ENCODE measurements around the gene PAX5.

Gene PAX5

GRCh38 chr9:36932198-36932597 lies 101.9 kb downstream of the PAX5 start:
- DNase-seq (ENCODE audit: low spot score): no peak

GRCh38 chr9:36930941-36931340 lies 103.1 kb downstream of the PAX5 start:
- DNase-seq (ENCODE audit: low spot score): no peak

- no peak for DNase-seq (ENCODE audit: low spot score)
Observed at GRCh38 chr9:36929350-36929675, 104.8 kb downstream of the PAX5 start.

- no peak for DNase-seq (ENCODE audit: low spot score)
Observed at GRCh38 chr9:36928670-36929349, 105.3 kb downstream of the PAX5 start.

GRCh38 chr9:36928210-36928609 lies 105.9 kb downstream of the PAX5 start:
- no peak for DNase-seq (ENCODE audit: low spot score)

GRCh38 chr9:36924757-36925432 lies 109.2 kb downstream of the PAX5 start:
- no peak for DNase-seq (ENCODE audit: low spot score)

GRCh38 chr9:36924071-36924470 lies 110.0 kb downstream of the PAX5 start:
- DNase-seq (ENCODE audit: low spot score): no peak

- DNase-seq (ENCODE audit: low spot score): no peak
Observed at GRCh38 chr9:36923025-36923625, 110.9 kb downstream of the PAX5 start.

- DNase-seq (ENCODE audit: low spot score): no peak
Observed at GRCh38 chr9:36922548-36922947, 111.5 kb downstream of the PAX5 start.

GRCh38 chr9:36914212-36914577 lies 119.9 kb downstream of the PAX5 start:
- DNase-seq (ENCODE audit: low spot score): no peak

- DNase-seq (ENCODE audit: low spot score): no peak
Observed at GRCh38 chr9:36913393-36914211, 120.5 kb downstream of the PAX5 start.

GRCh38 chr9:36912620-36913019 lies 121.4 kb downstream of the PAX5 start:
- no peak for DNase-seq (ENCODE audit: low spot score)

GRCh38 chr9:36911601-36912412 lies 122.3 kb downstream of the PAX5 start:
- DNase-seq (ENCODE audit: low spot score): no peak

- no peak for DNase-seq (ENCODE audit: low spot score)
Observed at GRCh38 chr9:36911037-36911436, 123.0 kb downstream of the PAX5 start.

- DNase-seq (ENCODE audit: low spot score): no peak
Observed at GRCh38 chr9:36906492-36906891, 127.6 kb downstream of the PAX5 start.

GRCh38 chr9:36905101-36906066 lies 128.7 kb downstream of the PAX5 start:
- DNase-seq (ENCODE audit: low spot score): no peak

- no peak for DNase-seq (ENCODE audit: low spot score)
Observed at GRCh38 chr9:36903541-36904435, 130.3 kb downstream of the PAX5 start.

GRCh38 chr9:36902861-36903524 lies 131.1 kb downstream of the PAX5 start:
- no peak for DNase-seq (ENCODE audit: low spot score)

GRCh38 chr9:36902080-36902716 lies 131.9 kb downstream of the PAX5 start:
- no peak for DNase-seq (ENCODE audit: low spot score)
